GM06990 (cell line): ENCODE measurements around the gene KRTAP9-9.
"Not testable (repeated sequence)": the region's sequence is repeated elsewhere in the genome, so short reads cannot be mapped to it uniquely, and the experiment has no call there.

Source experiments
- DNase-seq: peaks from one replicate; pipeline ENCODE4 v3.0.0-alpha.2; 2011; ENCODE audit not compliant: insufficient read length; ENCODE audit errors: extremely low read depth
- H3K27me3 ChIP-seq: replicated peaks from 2 replicates; pipeline ENCODE4 v1.6.0; 2011; ENCODE audit warnings: low read length; ENCODE audit not compliant: control insufficient read depth, insufficient read depth
- H3K36me3 ChIP-seq: 2 replicates; pipeline ENCODE4 v1.5.1; 2011; ENCODE audit warnings: low read length; ENCODE audit not compliant: control insufficient read depth, insufficient read depth
- H3K4me3 ChIP-seq: replicated peaks from 2 replicates; pipeline ENCODE4 v1.5.1; 2011; ENCODE audit warnings: low read depth, mild to moderate bottlenecking, control low read depth, low read length
- CTCF ChIP-seq: IDR thresholded peaks from 2 replicates; pipeline ENCODE4 v1.5.1; 2011; ENCODE audit warnings: low read length, control low read depth, mild to moderate bottlenecking, inconsistent platforms; ENCODE audit not compliant: insufficient read depth, poor library complexity, severe bottlenecking

The KRTAP9-9 gene

DNA sequence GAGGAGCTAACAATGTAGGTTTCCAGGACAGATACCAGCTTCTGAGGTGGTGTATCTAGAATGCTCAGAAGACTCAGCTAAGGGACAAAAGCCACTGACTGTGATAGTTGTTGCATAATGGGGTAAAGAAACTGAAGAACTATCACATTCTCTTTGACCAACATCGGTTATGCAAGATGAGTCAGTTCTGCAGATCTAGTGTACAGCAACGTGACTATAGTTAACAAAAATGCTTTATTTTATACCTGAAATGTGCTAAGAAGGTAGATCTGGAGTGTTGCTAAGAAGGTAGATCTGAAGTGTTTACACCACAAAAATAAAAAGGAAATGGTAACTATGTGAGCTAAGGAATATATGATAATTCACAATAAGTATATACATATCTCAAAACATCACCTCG, 12.5 kb downstream of the KRTAP9-9 start:
- Histone ChIP-seq H3K27me3 (no peaks in the 10 kb centered on the region), H3K36me3 (no peaks in the 10 kb centered on the region), H3K4me3 (no peak overlapping the region)
- no peak for DNase-seq
- no peak for TF ChIP-seq CTCF

- not testable (repeated sequence) for H3K36me3 ChIP-seq, DNase-seq, H3K27me3 ChIP-seq, H3K4me3 ChIP-seq
Measured at GRCh38 chr17:41271323-41271722, 16.1 kb downstream of the KRTAP9-9 start.

GRCh38 chr17:41271858-41272257, 16.7 kb downstream of the KRTAP9-9 start:
- no peak overlapping the region for H3K4me3 ChIP-seq
- no peaks in the 10 kb centered on the region; the same call in 1 of the 2 replicates for H3K27me3 ChIP-seq
- TF ChIP-seq CTCF: no peak
- no peaks in the 10 kb centered on the region for H3K36me3 ChIP-seq
- no peak for DNase-seq

GRCh38 chr17:41275648-41276190, 20.5 kb downstream of the KRTAP9-9 start, which contains the start of gene KRTAP9-7:
TSS of gene KRTAP9-7 (plus strand) at chr17:41275698. CDS start at chr17:41275698, 0 bp downstream.
- H3K27me3 ChIP-seq, H3K36me3 ChIP-seq, H3K4me3 ChIP-seq, DNase-seq: not testable (repeated sequence)

GRCh38 chr17:41278176-41278955, 23.2 kb downstream of the KRTAP9-9 start:
- DNase-seq: no peak
- Histone ChIP-seq H3K4me3 (no peak overlapping the region), H3K27me3 (no peaks in the 10 kb centered on the region; the same call in 1 of the 2 replicates), H3K36me3 (no peaks in the 10 kb centered on the region)
- TF ChIP-seq CTCF: no peak

DNA sequence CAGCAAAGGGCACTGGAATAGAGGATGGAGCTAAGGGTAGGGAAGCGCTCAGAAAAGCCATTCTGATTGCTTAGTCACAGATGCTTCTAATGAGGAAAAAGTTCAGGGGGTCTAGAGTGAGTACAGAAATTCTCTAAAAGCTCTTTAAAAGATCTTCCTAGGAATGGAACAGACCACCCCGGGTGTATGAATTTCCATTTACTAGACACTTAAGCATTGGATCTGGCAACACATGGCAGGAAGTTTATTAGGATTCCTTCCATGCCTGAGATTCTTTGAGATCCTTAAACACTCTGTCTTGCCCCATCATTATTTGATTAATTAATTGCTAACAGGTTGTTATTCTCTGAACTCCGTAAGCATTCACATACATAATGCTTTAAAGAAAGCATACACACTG, 28.9 kb downstream of the KRTAP9-9 start:
- Histone ChIP-seq H3K4me3 (no peak overlapping the region), H3K27me3 (no peaks in the 10 kb centered on the region), H3K36me3 (no peaks in the 10 kb centered on the region)
- no peak for TF ChIP-seq CTCF
- DNase-seq: no peak
